T-helper 9 cell (primary cell): ENCODE measurements around the gene HRH1.
"Not testable (repeated sequence)": the region's sequence is repeated elsewhere in the genome, so short reads cannot be mapped to it uniquely, and the experiment has no call there.

ENCODE experiments used
- DNase-seq: peaks from one replicate; pipeline ENCODE4 v3.0.0-alpha.2; 2020

Gene HRH1

DNA sequence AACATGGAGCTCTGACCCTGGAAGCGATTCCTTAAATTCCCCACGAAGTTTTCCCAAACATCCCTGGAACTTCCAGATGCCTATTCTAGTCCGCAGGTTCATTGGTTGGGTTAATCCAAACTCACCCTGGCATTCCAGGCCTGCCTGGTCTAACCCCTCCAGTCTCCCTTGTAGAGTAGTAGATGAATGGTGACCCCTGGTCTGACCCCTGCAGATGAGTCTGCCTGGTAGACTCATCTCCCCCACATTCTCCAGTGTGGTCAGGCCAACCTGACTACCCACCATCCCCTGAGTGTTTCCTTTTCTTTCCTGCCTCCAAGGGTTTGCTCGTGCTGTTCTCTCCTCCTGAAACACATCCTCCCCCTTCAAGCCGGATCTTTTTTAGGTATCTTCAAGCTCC lies 10.8 kb upstream of the HRH1 start:
- no peak for DNase-seq

- no peak for DNase-seq
Measured at GRCh38 chr3:11144996-11145395, 9.3 kb upstream of the HRH1 start.

- DNase-seq = no peak
Measured at GRCh38 chr3:11145888-11146287, 8.4 kb upstream of the HRH1 start.

GRCh38 chr3:11146773-11147660 lies 7.3 kb upstream of the HRH1 start:
- DNase-seq = no peak

- no peak for DNase-seq
Measured at GRCh38 chr3:11150256-11150655, 4.0 kb upstream of the HRH1 start.

- no peak for DNase-seq
Measured at GRCh38 chr3:11152301-11152700, 2.0 kb upstream of the HRH1 start.

- DNase-seq = no peak
Measured at GRCh38 chr3:11154953-11155325, 646 bp downstream of the HRH1 start.

GRCh38 chr3:11155341-11156025 lies 1.2 kb downstream of the HRH1 start:
- no peak for DNase-seq

- DNase-seq = no peak
Measured at GRCh38 chr3:11156026-11156410, 1.7 kb downstream of the HRH1 start.

- DNase-seq = no peak
Measured at GRCh38 chr3:11157421-11157820, 3.1 kb downstream of the HRH1 start.

GRCh38 chr3:11159421-11159904 lies 5.2 kb downstream of the HRH1 start:
- no peak for DNase-seq

DNA sequence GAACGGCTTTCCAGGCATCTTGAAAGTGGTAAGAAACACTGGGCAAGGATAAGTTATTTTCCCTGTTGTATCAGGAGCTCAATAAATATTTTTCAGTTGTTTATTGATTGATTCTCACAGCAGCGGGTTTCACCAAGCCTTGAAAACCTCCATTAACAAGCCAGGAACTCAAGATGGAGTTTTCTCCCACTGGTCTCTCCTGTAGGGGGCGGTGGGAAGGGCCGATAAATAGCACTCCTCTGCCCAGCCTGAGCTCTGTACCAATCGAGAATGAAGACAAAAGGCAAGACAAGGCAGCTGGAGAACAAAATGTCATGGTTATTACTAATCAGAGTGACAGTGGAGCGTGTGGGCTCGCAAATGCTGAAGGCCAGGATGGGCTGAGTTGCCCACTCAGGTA lies 7.4 kb downstream of the HRH1 start:
- no peak for DNase-seq

DNA sequence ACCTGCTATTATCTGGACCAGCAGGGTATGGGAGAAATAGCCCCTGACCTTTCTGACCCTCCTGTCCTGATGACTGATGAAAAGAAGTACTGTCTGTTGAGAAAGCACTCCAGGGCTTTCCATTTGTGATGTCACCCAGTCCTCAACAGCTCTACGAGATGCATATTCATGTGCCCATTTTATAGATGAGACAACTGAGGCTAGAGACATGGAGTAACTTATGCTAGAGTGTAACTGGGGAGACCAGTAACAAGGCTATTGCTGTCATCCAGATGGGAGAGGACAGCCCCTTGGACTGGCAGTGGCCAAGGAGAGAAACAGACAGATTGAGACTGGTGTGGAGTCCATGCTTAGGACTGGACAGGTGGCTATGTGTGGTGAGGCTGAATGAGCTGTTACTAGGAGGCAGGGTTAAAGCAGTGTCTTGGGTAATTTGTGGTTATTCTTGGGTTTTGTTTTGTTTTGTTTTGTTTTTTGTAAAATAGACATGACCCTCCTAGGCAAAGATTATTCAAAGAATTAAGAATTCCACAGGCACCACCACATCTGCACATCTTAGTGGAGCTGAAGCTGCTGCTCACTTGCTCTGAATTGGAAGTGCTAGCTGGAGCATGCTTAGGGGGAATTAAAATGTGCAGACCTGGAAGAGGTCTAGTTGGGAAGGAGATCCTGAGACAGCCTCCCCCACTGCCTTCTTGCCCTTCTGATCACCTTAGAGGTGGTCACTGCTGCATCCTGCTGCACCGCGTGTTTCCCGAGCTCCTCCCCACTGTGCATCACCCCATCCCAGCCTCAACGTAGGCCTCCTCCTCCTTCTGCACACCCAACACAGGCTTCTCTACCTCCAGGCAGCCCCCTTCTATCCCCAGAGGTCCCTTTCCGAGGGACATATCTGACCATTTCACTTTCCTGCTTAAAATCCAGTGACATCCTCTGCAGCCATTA lies 8.4 kb downstream of the HRH1 start:
- no peak for DNase-seq

- DNase-seq = no peak
Measured at GRCh38 chr3:11164607-11165006, 10.3 kb downstream of the HRH1 start.

- no peak for DNase-seq
Measured at GRCh38 chr3:11165476-11165875, 11.2 kb downstream of the HRH1 start.

GRCh38 chr3:11166807-11167400 lies 12.6 kb downstream of the HRH1 start:
- DNase-seq = not testable (repeated sequence)

GRCh38 chr3:11167590-11167989 lies 13.3 kb downstream of the HRH1 start:
- DNase-seq = no peak

DNA sequence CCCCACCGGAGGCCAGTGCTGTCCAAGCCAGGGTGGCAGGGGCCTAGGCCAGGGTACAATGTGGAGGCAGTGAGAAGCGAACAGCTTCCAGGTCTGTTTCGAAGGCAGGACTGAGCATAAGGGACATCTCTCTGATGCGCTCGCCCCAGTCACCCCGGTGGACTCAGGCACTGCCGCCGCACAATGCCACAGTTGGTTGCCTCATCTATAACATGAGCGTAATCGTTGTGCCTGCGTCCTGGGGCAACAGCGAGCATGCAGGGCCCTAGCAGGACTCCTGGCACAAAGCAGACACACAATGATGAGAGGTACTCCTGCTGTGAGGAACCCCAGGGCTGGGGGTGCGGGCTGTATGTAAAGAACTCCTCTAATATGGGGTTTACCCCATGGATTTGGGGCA lies 14.1 kb downstream of the HRH1 start:
- no peak for DNase-seq

GRCh38 chr3:11168881-11169805 lies 14.8 kb downstream of the HRH1 start:
- DNase-seq = no peak

- DNase-seq = no peak
Measured at GRCh38 chr3:11170052-11170770, 15.9 kb downstream of the HRH1 start.
